Esophagus muscularis mucosa (tissue), 4 donors: ENCODE data around the gene MISP3. TPM values are rescaled to one million over a fixed set of nuclear protein-coding genes. Genes with fewer than 3 reads are reported as not detected.

Source experiments
- DNase-seq: peaks from one replicate; pipeline ENCODE4 v3.0.0-alpha.2; 2017; ENCODE audit errors: extremely low spot score
- H3K27ac ChIP-seq, 4 donors: fragments of 200-600 bp; sonication (generic); replicated peaks in 1 of 4; 1 replicate in 3 of 4; 2 replicates in 1 of 4; pipeline ENCODE4 v1.5.1; 2016 to 2019; ENCODE audit warnings: mild to moderate bottlenecking in 1 of 4
- H3K27me3 ChIP-seq, 4 donors: fragments of 200-600 bp; sonication (generic); one replicate each; pipeline versions ENCODE4 v1.5.1 to v1.6.0; 2016 to 2019
- H3K36me3 ChIP-seq, 4 donors: fragments of 200-600 bp; sonication (generic); one replicate each; pipeline ENCODE4 v1.5.1; 2016 to 2019
- H3K4me1 ChIP-seq, 4 donors: fragments of 200-600 bp; sonication (generic); one replicate each; pipeline ENCODE4 v1.5.1; 2016 to 2019
- H3K4me3 ChIP-seq, 4 donors: fragments of 200-600 bp; sonication (generic); 1 replicate in 2 of 4; 2 replicates in 2 of 4; pipeline ENCODE4 v1.5.1; 2016 to 2019; ENCODE audit warnings: mild to moderate bottlenecking in 4 of 4, moderate library complexity in 1 of 4
- H3K9me3 ChIP-seq, 4 donors: fragments of 200-600 bp; sonication (generic); 1 replicate in 3 of 4; 2 replicates in 1 of 4; pipeline ENCODE4 v1.5.1; 2016 to 2019
- CTCF ChIP-seq, 3 experiments: fragments of 200-600 bp in 2 of 3; fragments of 450-650 bp in 1 of 3; sonication (generic) in 2 of 3; IDR thresholded peaks; one replicate each; pipeline ENCODE4 v1.5.1; 2017 to 2019; ENCODE audit warnings: antibody characterized with exemption in 3 of 3, mild to moderate bottlenecking in 2 of 3, moderate library complexity in 1 of 3
- EP300 ChIP-seq: sonication (generic); formaldehyde crosslinking; IDR thresholded peaks from one replicate; pipeline ENCODE4 v1.6.1; 2017; ENCODE audit warnings: antibody characterized with exemption
- POLR2A ChIP-seq: fragments of 450-650 bp; IDR thresholded peaks from one replicate; pipeline ENCODE4 v1.6.1; 2017; ENCODE audit warnings: antibody characterized with exemption, moderate library complexity, mild to moderate bottlenecking, low read depth
- POLR2AphosphoS5 ChIP-seq, 2 donors: sonication (generic); formaldehyde crosslinking; IDR thresholded peaks; one replicate each; pipeline ENCODE4 v1.6.1; 2017; ENCODE audit warnings: antibody characterized with exemption in 2 of 2
- whole genome bisulfite sequencing: methylation state at CpG from one replicate; pipeline ENCODE4 v1.1.5; 2018; 5-methylcytosine and 5-hydroxymethylcytosine counted together
- intact Hi-C: fragments of 100-400 bp; cut with DNase I; formaldehyde crosslinking; loops from one replicate; pipeline ENCODE4 v1.15.1; 2023
- total RNA-seq, 4 donors: library from RNA; depleted of rRNA; stranded (reverse); fragments of >200 nt; gene quantifications; one replicate each; pipeline versions ENCODE4 v1.1.0 to v1.2.1, GENCODE V29; 2016

MISP3 gene
- total RNA-seq, 4 donors from 2014 or later = 1.5 to 11.1 (median 7.6) TPM

- WGBS = 58% methylated on average over 8 of the region's 8 CpGs
- intact Hi-C loops = loop anchor here (5.0 kb wide), 1 partner anchor 177 kb away; no protein-coding TSS in a partner anchor
- DNase-seq = no peak
Measured at GRCh38 chr19:14059652-14060155, 12.9 kb upstream of the MISP3 start.

GRCh38 chr19:14061081-14061749, 11.4 kb upstream of the MISP3 start:
- intact Hi-C loops = no loop called here
- Histone ChIP-seq H3K36me3 (no peaks in the 10 kb centered on the region), H3K27me3 (peaks cover 0 to 67% (median 23%) of the 10 kb centered on the region in 4 donors), H3K9me3 (no peaks in the 10 kb centered on the region), H3K4me1 (peaks cover 5 to 28% (median 26%) of the 10 kb centered on the region in 4 donors), H3K27ac (no peak overlapping the region), H3K4me3 (no peak overlapping the region)
- TF ChIP-seq CTCF (IDR thresholded peaks at IDR 0.05) (no peak), POLR2AphosphoS5 (IDR thresholded peaks at IDR 0.05) (no peak), EP300 (no peak), POLR2A (no peak)
- 68% methylated on average over 7 of the region's 9 CpGs for WGBS
- DNase-seq = no peak

More at GRCh38 chr19:14059652-14060155, 12.9 kb upstream of the MISP3 start:
- H3K9me3 ChIP-seq = no peaks in the 10 kb centered on the region
- peaks cover 0 to 67% (median 23%) of the 10 kb centered on the region in 4 donors for H3K27me3 ChIP-seq
- H3K27ac ChIP-seq = no peak overlapping the region
- H3K4me1 ChIP-seq = peaks cover 5 to 28% (median 26%) of the 10 kb centered on the region in 4 donors
- no peak overlapping the region for H3K4me3 ChIP-seq
- H3K36me3 ChIP-seq = no peaks in the 10 kb centered on the region
- no peak for TF ChIP-seq CTCF (IDR thresholded peaks at IDR 0.05)
- no peak for TF ChIP-seq POLR2A
- TF ChIP-seq POLR2AphosphoS5 (IDR thresholded peaks at IDR 0.05) = no peak
- no peak for TF ChIP-seq EP300

- peaks cover 0 to 66% (median 23%) of the 10 kb centered on the region in 4 donors for H3K27me3 ChIP-seq
Measured at GRCh38 chr19:14061751-14062557, 10.6 kb upstream of the MISP3 start, which contains the start of gene PALM3. Gene PALM3, minus strand, starts transcription at chr19:14062076. Its CDS starts 96 bp downstream, at chr19:14061980.

GRCh38 chr19:14062558-14062855, 10.1 kb upstream of the MISP3 start:
- Histone ChIP-seq H3K4me1 (peaks cover 5 to 22% (median 18%) of the 10 kb centered on the region in 4 donors), H3K36me3 (no peaks in the 10 kb centered on the region), H3K4me3 (no peak overlapping the region), H3K27me3 (peaks cover 0 to 61% (median 23%) of the 10 kb centered on the region in 4 donors), H3K27ac (no peak overlapping the region), H3K9me3 (no peaks in the 10 kb centered on the region)
- intact Hi-C loops = no loop called here
- WGBS = 79% methylated on average over 5 of the region's 5 CpGs
- no peak for DNase-seq
- TF ChIP-seq POLR2AphosphoS5 (IDR thresholded peaks at IDR 0.05) (no peak), POLR2A (no peak), EP300 (no peak), CTCF (IDR thresholded peaks at IDR 0.05) (no peak)

More at GRCh38 chr19:14061751-14062557, 10.6 kb upstream of the MISP3 start, which contains the start of gene PALM3:
- peaks cover 5 to 27% (median 23%) of the 10 kb centered on the region in 4 donors for H3K4me1 ChIP-seq
- H3K4me3 ChIP-seq = no peak within 1 kb of the TSS
- no peak for DNase-seq
- H3K9me3 ChIP-seq = no peaks in the 10 kb centered on the region
- intact Hi-C loops = no loop called here
- H3K36me3 ChIP-seq = no peaks in the 10 kb centered on the region
- no peak within 1 kb of the TSS for H3K27ac ChIP-seq
- no peak for TF ChIP-seq CTCF (IDR thresholded peaks at IDR 0.05)
- TF ChIP-seq POLR2A = no peak
- TF ChIP-seq POLR2AphosphoS5 (IDR thresholded peaks at IDR 0.05) = no peak
- TF ChIP-seq EP300 = no peak
- 81% methylated on average over 9 of the region's 19 CpGs for WGBS
